ENCODE data around the gene GRHL1.
"Not testable (repeated sequence)": the region's sequence is repeated elsewhere in the genome, so short reads cannot be mapped to it uniquely, and the experiment has no call there.

Gene GRHL1

GRCh38 chr2:9951522-9952285 is at the start of gene GRHL1:
Gene GRHL1 (plus strand): TSS chr2:9951693. CDS start chr2:9951834, 141 bp downstream.
- peak; percentile 60 to 80 for DNase-seq

DNA sequence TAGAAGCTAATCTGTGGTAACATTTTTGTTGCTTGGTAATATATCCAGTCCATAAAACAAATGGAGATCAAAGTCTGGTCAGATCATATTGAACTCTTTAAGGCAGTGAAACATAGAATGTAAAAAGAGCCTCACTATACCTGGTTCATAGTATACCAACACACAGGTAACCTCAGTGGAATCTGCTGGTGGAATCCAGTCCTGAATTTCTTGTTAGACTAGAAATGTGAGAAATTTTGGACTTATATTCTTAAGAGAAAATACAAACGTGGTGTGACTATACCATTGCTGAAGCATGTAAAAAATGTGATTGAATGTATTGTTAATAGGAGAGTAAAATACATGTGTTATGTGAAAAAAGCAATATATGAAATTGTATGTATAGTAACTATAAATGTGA is 46.1 kb upstream of the GRHL1 start:
- no peak for DNase-seq

DNA sequence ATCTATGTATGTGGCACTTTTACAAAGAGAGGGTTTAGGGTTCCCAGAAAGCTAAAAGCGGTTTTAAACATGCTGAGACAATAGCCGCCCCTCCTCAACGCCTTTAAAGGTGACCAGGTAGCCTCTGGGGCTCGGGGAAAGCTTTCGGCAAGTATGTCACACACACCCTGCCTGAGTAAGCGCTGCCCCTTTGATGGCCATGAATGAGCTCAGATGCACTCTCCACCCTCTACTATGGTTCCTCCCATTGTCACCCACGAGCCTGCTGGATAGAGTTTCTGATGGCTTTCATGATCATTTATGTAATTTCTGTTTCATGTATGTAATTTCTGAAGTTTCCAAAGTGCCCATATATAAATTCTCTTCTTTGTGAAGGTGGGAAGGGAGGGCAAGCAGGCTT is 44.1 kb upstream of the GRHL1 start:
- no peak for DNase-seq

GRCh38 chr2:9908639-9909038 is 42.9 kb upstream of the GRHL1 start:
- no peak for DNase-seq

DNA sequence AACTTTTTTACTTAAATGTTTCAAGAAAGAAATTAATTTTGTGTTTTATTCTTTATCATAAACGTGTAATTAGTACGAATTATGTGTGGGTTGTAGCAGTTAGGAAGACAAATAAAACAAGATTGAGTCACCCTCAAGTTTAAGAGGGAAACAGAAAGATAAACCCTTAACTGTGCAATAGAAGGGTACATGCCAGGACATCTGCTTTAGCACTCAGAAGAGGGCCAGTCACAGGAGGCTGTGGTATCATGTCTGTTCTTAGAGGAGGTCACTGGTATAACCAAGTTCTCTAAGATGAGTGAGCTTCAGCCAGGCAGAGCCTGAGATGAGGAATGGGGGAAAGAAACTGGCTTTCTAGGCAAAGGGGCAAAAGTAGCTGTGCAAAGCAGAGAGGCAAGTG is 42.4 kb upstream of the GRHL1 start:
- DNase-seq = no peak

DNA sequence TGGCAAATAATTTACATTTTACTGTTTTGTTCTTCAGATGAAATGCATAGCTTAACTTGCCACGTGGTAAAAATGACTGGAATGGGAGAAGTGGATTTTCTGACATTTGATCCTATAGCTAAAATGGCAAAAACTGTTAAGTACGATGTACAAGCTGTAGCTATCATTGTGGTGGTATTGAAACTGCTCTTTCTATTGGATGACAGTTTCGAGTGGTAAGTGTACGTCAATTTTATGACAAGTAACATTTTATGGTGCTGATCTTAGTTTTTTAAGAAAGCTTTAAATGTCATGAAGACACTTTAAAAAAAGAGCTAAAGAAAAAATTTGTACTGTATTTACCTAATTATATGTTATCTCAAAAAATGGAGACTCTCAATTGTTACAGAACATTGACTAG is 40.8 kb upstream of the GRHL1 start:
- DNase-seq = no peak

DNA sequence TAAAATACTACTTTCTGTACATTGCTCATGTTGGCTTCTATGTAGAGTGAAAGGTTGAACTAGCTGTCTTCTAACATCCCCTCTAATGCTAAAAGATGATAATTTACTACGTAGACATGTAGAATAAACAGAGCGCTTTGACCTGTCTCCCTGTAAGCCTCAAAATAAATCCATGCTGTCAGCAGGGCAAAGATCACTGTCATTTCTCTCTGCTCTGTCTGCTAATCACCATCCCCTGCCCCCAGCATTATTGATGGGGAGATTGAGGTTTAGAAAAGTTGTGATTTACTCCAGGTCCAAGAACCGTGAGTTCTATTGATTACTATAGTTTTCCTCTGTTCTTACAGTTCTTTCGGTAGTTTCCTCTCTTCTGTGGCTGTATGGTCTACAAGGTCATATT is 39.0 kb upstream of the GRHL1 start:
- DNase-seq = no peak

DNA sequence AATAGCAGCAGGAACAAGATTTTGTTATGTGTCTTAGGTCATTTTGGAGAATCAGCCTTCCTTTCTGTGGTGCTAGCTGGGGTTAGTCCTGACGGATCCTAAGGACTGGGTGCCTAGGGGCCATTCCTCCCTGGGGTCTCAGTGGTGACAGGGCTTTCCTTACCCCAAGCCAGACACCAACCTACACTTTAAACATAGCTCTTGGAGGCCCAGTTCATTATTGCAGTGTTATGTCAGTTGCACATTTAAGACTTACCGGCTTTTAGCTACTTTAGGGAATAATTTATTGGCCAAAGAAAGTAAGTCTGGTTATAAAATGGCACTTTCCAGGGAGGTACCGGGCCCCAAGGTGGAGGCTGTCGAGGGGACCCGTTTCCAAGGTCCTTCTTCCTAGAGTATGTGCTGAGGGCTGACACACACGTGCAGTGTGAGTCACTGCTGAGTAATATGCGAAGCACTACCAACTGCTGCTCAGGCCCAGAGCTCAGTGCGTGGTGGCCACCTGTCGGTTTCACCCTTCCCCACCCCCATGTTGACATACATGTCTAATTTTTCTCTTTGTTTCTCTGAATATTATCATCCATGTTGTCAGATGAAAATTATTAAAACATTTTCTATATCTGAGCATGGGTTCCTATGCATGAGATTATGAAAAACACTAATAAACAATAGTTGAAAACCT is 37.0 kb upstream of the GRHL1 start:
- peak; percentile 61 to 78 for DNase-seq

- no peak for DNase-seq
Measured at GRCh38 chr2:9918275-9918674, 33.2 kb upstream of the GRHL1 start.

GRCh38 chr2:9919512-9919911 is 32.0 kb upstream of the GRHL1 start:
- DNase-seq = no peak

DNA sequence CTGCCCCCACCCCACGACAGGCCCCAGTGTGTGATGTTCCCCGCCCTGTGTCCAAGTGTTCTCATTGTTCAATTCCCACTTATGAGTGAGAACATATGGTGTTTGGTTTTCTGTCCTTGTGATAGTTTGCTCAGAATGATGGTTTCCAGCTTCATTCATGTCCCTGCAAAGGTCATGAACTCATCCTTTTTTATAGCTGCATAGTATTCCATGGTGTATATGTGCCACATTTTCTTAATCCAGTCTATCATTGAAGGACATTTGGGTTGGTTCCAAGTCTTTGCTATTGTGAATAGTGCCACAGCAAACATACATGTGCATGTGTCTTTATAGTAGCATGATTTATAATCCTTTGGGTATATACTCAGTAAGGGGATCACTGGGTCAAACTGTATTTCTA is 24.5 kb upstream of the GRHL1 start:
- not testable (repeated sequence) for DNase-seq

DNA sequence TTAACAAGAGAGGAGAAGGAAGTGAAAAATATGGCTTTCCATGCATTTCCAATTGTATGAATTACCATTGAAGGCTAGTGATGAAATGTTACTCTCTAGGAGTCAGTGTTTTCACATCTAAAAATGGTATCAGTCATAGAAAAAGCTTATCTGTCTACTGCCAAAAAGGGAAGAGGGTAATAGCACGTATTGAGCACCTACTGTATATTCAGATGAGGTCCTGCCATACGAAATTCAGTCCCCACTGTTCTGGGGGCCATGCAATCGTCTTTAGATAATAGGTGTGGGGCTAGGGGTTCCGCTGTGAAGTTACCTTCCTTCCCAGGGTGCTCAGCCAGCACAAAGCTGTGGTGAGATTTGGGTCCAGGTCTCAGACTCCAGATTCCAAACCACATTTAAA is 14.2 kb upstream of the GRHL1 start:
- no peak for DNase-seq

GRCh38 chr2:9937968-9938367 is 13.5 kb upstream of the GRHL1 start:
- DNase-seq = no peak

DNA sequence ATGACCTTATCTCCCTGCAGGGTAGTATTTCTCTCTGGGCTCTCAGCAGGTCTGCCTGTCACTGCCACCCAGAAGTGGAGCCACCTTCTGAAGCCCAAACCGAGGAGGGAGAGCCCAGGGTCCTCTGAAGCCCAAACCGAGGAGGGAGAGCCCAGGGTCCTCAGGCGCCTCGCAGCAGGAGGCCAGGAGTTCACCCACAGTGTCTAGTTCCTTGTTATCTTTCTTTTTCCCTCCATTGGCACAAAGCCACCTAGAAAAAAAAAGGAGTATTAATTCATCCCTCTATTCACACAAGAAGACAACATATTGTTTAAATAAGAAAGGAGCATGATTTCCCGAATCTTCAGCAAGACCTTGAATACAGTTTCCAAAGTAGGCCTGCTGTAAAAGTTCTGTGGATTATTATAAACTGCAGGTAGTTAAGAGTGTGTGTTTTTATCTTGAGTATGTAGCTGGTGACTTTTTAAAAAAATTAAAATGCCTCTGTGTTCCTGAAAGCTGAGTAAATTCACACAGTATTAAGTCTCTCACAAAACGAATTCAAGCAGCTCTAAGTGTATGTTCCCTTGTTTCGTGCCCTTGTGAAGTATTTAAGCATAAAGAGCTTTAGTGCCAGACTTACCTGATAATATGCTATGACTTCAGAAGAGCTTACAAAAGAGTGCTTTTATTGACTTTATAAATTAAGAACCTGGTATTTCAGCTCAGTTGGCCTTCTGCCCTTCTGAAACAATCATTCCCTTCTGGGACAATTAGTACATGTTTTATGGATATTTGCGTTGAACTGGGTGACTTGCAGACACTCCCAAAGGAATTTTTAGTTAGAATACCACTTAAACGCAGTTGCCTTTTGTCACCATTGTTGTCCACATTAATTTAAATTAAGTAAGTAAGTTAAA is 11.7 kb upstream of the GRHL1 start:
- DNase-seq = no peak

DNA sequence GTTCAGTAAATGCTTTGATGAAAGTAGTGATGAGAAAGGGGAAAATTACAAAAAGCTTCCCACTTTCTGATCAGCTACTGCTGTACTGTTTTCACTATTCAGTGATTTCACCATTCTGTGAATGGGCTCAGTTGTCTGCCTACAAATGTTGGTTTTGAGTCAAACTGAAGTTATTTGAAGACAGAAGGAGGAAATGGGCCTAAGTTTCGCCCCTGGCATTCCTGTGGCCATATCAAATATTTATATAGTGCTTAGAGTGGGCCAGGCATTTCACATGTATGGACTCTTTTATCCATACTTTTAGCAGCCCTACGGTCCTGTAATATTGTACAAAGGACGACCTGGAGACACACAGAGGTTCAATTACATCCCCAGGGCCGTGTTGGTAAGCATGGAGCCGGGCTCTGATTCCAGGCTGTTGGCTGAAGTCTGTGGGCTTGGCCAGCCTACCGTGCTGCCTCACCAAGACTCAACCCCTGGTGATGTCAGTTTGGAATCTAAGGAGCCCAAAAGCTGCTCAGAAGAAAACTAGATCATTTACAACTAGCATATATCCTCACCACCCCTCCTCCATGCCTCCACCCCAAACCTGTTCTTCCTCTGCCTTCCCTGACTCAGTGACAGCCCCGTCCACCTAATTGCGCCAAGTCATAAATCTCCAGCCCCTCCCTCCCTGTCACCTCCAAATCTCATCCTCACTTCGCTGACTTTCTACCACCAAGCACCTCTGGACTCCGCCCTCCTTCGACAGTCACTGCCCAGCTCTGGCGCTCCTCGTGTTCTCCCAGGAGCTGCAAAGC is 10.1 kb upstream of the GRHL1 start:
- no peak for DNase-seq

GRCh38 chr2:9941996-9942390 is 9.5 kb upstream of the GRHL1 start:
- no peak for DNase-seq

DNA sequence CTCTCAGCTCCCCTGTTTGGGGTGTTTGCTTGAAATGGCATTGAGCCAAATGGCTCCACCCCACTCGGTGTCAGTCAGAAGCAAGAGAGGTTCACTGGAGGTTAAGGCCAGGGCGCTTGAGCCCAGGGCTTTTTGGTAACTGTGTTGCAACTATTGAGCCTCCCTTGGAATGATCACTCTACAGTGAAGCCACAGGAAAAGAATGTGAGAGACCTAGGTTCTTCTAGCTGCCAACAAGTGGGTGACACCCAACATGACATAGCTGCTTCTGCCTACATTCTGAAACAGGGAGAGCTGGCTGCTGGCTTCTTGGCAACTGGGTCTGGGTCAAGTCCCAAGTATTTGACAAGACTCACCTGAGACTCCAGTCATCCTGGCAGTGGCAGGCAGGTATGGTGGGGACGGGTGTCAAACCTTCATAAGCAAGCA is 7.1 kb upstream of the GRHL1 start:
- no peak for DNase-seq

DNA sequence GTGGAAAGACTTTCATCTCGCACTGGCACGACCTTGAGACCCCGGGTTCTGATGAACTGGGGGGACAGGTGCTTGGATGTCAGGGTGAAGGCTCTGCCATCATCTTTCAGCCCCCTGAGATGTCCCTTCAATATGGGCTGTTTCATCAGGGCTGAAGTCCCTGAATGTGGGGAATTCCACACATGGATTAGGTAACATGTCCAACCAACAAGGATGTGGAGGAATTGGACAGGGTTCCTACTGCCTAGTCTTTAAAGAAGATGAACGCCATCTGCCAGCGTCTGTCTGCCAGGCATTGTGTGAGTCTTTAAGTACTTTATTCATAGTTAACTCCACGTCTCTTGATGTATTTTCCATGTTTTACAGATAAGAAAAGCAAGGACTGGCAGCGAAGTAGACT is 5.9 kb upstream of the GRHL1 start:
- no peak for DNase-seq

DNA sequence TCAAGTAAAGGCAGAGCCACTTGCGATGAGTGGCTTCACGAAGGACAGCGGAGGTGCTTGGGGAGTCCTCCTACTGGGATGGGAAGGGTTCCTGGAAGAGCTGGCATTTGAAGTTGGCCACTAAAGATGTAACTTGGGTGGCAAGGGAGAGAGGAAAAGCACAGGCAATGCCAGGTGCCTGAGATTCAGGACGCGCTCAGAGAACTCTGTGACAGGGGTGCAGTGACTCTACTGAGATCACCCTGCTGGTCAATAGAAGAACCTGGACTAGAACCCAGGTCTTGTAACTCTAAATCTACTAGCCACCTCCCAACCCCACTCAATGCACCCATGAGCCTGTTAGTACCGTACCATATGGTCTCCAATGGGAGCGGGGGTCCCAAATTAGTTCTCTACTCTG is 5.4 kb upstream of the GRHL1 start:
- no peak for DNase-seq

DNA sequence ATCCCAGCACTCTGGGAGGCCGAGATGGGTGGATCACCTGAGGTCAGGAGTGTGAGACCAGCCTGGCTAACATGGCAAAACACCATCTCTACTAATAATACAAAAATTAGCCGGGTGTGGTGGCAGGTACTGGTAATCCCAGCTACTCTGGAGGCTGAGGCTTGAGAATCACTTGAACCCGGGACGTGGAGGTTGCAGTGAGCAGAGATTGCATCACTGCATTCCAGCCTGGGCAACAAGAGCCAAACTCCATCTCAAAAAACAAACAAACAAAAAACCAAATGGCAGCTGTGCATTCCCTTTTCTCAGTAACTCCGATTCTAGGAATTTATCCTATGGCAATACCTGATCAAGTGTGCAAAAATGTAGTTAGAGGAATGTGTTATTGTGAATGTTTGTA is 4.7 kb upstream of the GRHL1 start:
- no peak for DNase-seq

GRCh38 chr2:9948721-9949120 is 2.8 kb upstream of the GRHL1 start:
- no peak for DNase-seq

- no peak for DNase-seq
Measured at GRCh38 chr2:9949239-9949991, 2.1 kb upstream of the GRHL1 start.

Data from SW 1271 (cell line).